Measurements from ENCODE around the gene CYB561.

The CYB561 gene

GRCh38 chr17:63412234-63412633, 33.9 kb downstream of the CYB561 start:
- no peak for DNase-seq (ENCODE audit: low read depth)
- no peak for TF ChIP-seq CTCF (IDR thresholded peaks at IDR 0.05; ENCODE audit: insufficient read depth, low read depth, low read length, missing control alignments)
- H3K4me3 ChIP-seq (ENCODE audit: low read depth, low read length), result no peak overlapping the region

- DNase-seq (ENCODE audit: low read depth), result no peak
Measured at GRCh38 chr17:63407741-63408330, 38.3 kb downstream of the CYB561 start.

GRCh38 chr17:63406689-63407330, 39.3 kb downstream of the CYB561 start:
- peak; percentile 90 for DNase-seq (ENCODE audit: low read depth)
- no peak overlapping the region for H3K4me3 ChIP-seq (ENCODE audit: low read depth, low read length)
- peak; percentile 82 for TF ChIP-seq CTCF (IDR thresholded peaks at IDR 0.05; ENCODE audit: insufficient read depth, low read depth, low read length, missing control alignments)

More at GRCh38 chr17:63407741-63408330, 38.3 kb downstream of the CYB561 start:
- no peak for TF ChIP-seq CTCF (IDR thresholded peaks at IDR 0.05; ENCODE audit: insufficient read depth, low read depth, low read length, missing control alignments)
- no peak overlapping the region for H3K4me3 ChIP-seq (ENCODE audit: low read depth, low read length)

- peak; percentile 64 for TF ChIP-seq CTCF (IDR thresholded peaks at IDR 0.05; ENCODE audit: insufficient read depth, low read depth, low read length, missing control alignments)
- DNase-seq (ENCODE audit: low read depth), result peak; percentile 71
- H3K4me3 ChIP-seq (ENCODE audit: low read depth, low read length), result no peak overlapping the region
Measured at GRCh38 chr17:63405741-63406261, 40.3 kb downstream of the CYB561 start.

- DNase-seq (ENCODE audit: low read depth), result no peak
- H3K4me3 ChIP-seq (ENCODE audit: low read depth, low read length), result no peak overlapping the region
- no peak for TF ChIP-seq CTCF (IDR thresholded peaks at IDR 0.05; ENCODE audit: insufficient read depth, low read depth, low read length, missing control alignments)
Measured at GRCh38 chr17:63405020-63405419, 41.1 kb downstream of the CYB561 start.

- DNase-seq (ENCODE audit: low read depth), result no peak
- TF ChIP-seq CTCF (IDR thresholded peaks at IDR 0.05; ENCODE audit: insufficient read depth, low read depth, low read length, missing control alignments), result no peak
- H3K4me3 ChIP-seq (ENCODE audit: low read depth, low read length), result no peak overlapping the region
Measured at GRCh38 chr17:63402431-63403212, 43.5 kb downstream of the CYB561 start.
